A549 (cell line): ENCODE data around the gene TAOK3. TPM values are rescaled to one million over a fixed set of nuclear protein-coding genes. Genes with fewer than 3 reads are reported as not detected.

Source experiments
- ATAC-seq, 2 experiments: fragments of 200-7000 bp in 1 of 2; fragments of >200 bp in 1 of 2; cut with Nextera tagmentation in 1 of 2; cut with Tn5 transposase in 1 of 2; 3 replicates each; pipeline versions ENCODE4 v1.8.0 to v1.9.1; 2018 to 2020; ENCODE audit warnings: mild to moderate bottlenecking in 1 of 2, moderate library complexity in 1 of 2
- CTCF ChIA-PET: fragments of 300-600 bp; sonication (Branson Sonifier 250); formaldehyde crosslinking; extraction: SDS; loops from one replicate; lab custom pipeline; 2021; ENCODE audit warnings: antibody characterized with exemption, inconsistent platforms; lab: Yijun Ruan, JAX
- POLR2A ChIA-PET: fragments of 350-600 bp; formaldehyde crosslinking; extraction: SDS; loops from one replicate; lab custom pipeline; 2021; ENCODE audit warnings: antibody characterized with exemption, inconsistent platforms; lab: Yijun Ruan, JAX
- DNase-seq, 2 experiments: peaks; one replicate each; pipeline versions ENCODE4 v3.0.0 to v3.0.0-alpha.2; 2011 to 2016; ENCODE audit warnings: low read depth in 1 of 2, low spot score in 1 of 2
- FAIRE-seq: peaks from 2 replicates; lab custom pipeline; 2011; peaks lifted over from hg19 to GRCh38; lab: Jason Lieb, UNC
- H3K27ac ChIP-seq, 2 experiments: fragments of >200 bp; sonication (Bioruptor Twin); formaldehyde crosslinking; 3 replicates each; pipeline ENCODE4 v1.5.1; 2016 to 2017
- H3K4me1 ChIP-seq: fragments of >200 bp; sonication (Bioruptor Twin); formaldehyde crosslinking; 3 replicates; pipeline ENCODE4 v1.6.1; 2016
- H3K4me2 ChIP-seq: fragments of >200 bp; sonication (Bioruptor Twin); formaldehyde crosslinking; 3 replicates; pipeline ENCODE4 v1.6.1; 2016
- H3K4me3 ChIP-seq: fragments of >200 bp; sonication (Bioruptor Twin); formaldehyde crosslinking; 3 replicates; pipeline ENCODE4 v1.5.1; 2016
- H3K9me3 ChIP-seq: fragments of >200 bp; sonication (Bioruptor Twin); formaldehyde crosslinking; 3 replicates; pipeline ENCODE4 v1.6.1; 2016
- CBX2 ChIP-seq: fragments of 200-600 bp; sonication (generic); IDR thresholded peaks from 2 replicates; pipeline ENCODE4 v1.6.1; 2016; ENCODE audit warnings: low read depth, mild to moderate bottlenecking, borderline replicate concordance
- CHD4 ChIP-seq: fragments of 200-600 bp; sonication (generic); IDR thresholded peaks from 2 replicates; pipeline ENCODE4 v1.6.1; 2016; ENCODE audit warnings: antibody characterized with exemption, mild to moderate bottlenecking, borderline replicate concordance
- EP300 ChIP-seq, 2 experiments: fragments of >200 bp; sonication (Bioruptor Twin); formaldehyde crosslinking; IDR thresholded peaks; 2 replicates in 1 of 2; 3 replicates in 1 of 2; pipeline ENCODE4 v1.6.1; 2016 to 2017
- FOSL2 ChIP-seq, 2 experiments: fragments of 450-650 bp in 1 of 2; fragments of >200 bp in 1 of 2; sonication (Bioruptor Twin) in 1 of 2; formaldehyde crosslinking; IDR thresholded peaks; 2 replicates each; pipeline versions ENCODE4 v1.5.0 to v1.6.1; 2016 to 2020; ENCODE audit warnings: mild to moderate bottlenecking in 1 of 2, moderate library complexity in 1 of 2
- HDAC2 ChIP-seq: fragments of 200-600 bp; sonication (generic); IDR thresholded peaks from 2 replicates; pipeline ENCODE4 v1.6.1; 2016
- HES2 ChIP-seq: fragments of >200 bp; sonication (Bioruptor Twin); formaldehyde crosslinking; IDR thresholded peaks from 2 replicates; pipeline ENCODE4 v1.6.1; 2016
- HEYL ChIP-seq: fragments of 250-450 bp; sonication (Bioruptor Pico); IDR thresholded peaks from 2 replicates; pipeline ENCODE4 v1.8.0; 2021; ENCODE audit warnings: mild to moderate bottlenecking, moderate library complexity
- JUN ChIP-seq, 2 experiments: fragments of >200 bp; sonication (Bioruptor Twin); formaldehyde crosslinking; IDR thresholded peaks; 2 replicates in 1 of 2; 3 replicates in 1 of 2; pipeline ENCODE4 v1.6.1; 2016 to 2017
- KDM1A ChIP-seq: fragments of 200-600 bp; sonication (generic); IDR thresholded peaks from 2 replicates; pipeline ENCODE4 v1.6.1; 2016; ENCODE audit warnings: low read depth, mild to moderate bottlenecking
- MAFK ChIP-seq: fragments of 450-650 bp; IDR thresholded peaks from 2 replicates; pipeline ENCODE4 v1.6.1; 2014; ENCODE audit not compliant: partially characterized antibody
- MAZ ChIP-seq: fragments of 150-350 bp; IDR thresholded peaks from 2 replicates; pipeline ENCODE4 v1.6.1; 2014; ENCODE audit warnings: antibody characterized with exemption, low read depth, low read length, borderline replicate concordance
- NPAS2 ChIP-seq: fragments of 250-450 bp; sonication (Bioruptor Pico); IDR thresholded peaks from 2 replicates; pipeline ENCODE4 v1.8.0; 2022; ENCODE audit warnings: mild to moderate bottlenecking, moderate library complexity, borderline replicate concordance
- NR3C1 ChIP-seq: fragments of >200 bp; sonication (Bioruptor Twin); formaldehyde crosslinking; IDR thresholded peaks from 3 replicates; pipeline ENCODE4 v1.6.1; 2017
- POLR2A ChIP-seq: IDR thresholded peaks from 2 replicates; pipeline ENCODE4 v1.6.1; 2012; ENCODE audit warnings: mild to moderate bottlenecking, low read length
- POLR2AphosphoS2 ChIP-seq: conservative IDR thresholded peaks from 2 replicates; pipeline ENCODE4 v1.6.1; 2012; ENCODE audit warnings: low read length, improper control_type of control experiment, inconsistent platforms
- RAD21 ChIP-seq, 2 experiments: fragments of >200 bp in 1 of 2; sonication (Bioruptor Twin) in 1 of 2; formaldehyde crosslinking in 1 of 2; IDR thresholded peaks in 1 of 2; conservative IDR thresholded peaks in 1 of 2; 2 replicates in 1 of 2; 3 replicates in 1 of 2; pipeline ENCODE4 v1.6.1; 2012 to 2018; ENCODE audit warnings: inconsistent platforms in 1 of 2
- RARB ChIP-seq: fragments of 250-450 bp; sonication (Bioruptor Pico); IDR thresholded peaks from 2 replicates; pipeline ENCODE4 v1.8.0; 2021; ENCODE audit warnings: mild to moderate bottlenecking, moderate library complexity
- RCOR1 ChIP-seq: fragments of 150-350 bp; IDR thresholded peaks from 2 replicates; pipeline ENCODE4 v1.6.1; 2014; ENCODE audit warnings: antibody characterized with exemption, low read length, low read depth
- RNF2 ChIP-seq: fragments of 200-600 bp; sonication (generic); IDR thresholded peaks from 2 replicates; pipeline ENCODE4 v1.6.1; 2016; ENCODE audit warnings: low read depth, mild to moderate bottlenecking, antibody characterized with exemption, moderate library complexity, borderline replicate concordance
- SMC3 ChIP-seq: fragments of >200 bp; sonication (Bioruptor Twin); formaldehyde crosslinking; IDR thresholded peaks from 3 replicates; pipeline ENCODE4 v1.6.1; 2018; ENCODE audit warnings: inconsistent platforms
- TFCP2L1 ChIP-seq: fragments of 250-450 bp; sonication (Bioruptor Pico); IDR thresholded peaks from 2 replicates; pipeline ENCODE4 v1.5.0; 2021; ENCODE audit warnings: mild to moderate bottlenecking
- TP53 ChIP-seq: fragments of 250-450 bp; sonication (Bioruptor Pico); IDR thresholded peaks from 2 replicates; pipeline ENCODE4 v1.5.0; 2021; ENCODE audit warnings: mild to moderate bottlenecking, moderate library complexity
- USF2 ChIP-seq: fragments of 450-650 bp; IDR thresholded peaks from 2 replicates; pipeline ENCODE4 v1.6.1; 2014; ENCODE audit warnings: antibody characterized with exemption
- ZC3H11A ChIP-seq: fragments of 450-650 bp; IDR thresholded peaks from 2 replicates; pipeline ENCODE4 v1.6.1; 2014; ENCODE audit warnings: antibody characterized with exemption, mild to moderate bottlenecking
- ZNF302 ChIP-seq: fragments of 250-450 bp; sonication (Bioruptor Pico); IDR thresholded peaks from 2 replicates; pipeline ENCODE4 v1.9.0; 2021; ENCODE audit warnings: inconsistent platforms, mild to moderate bottlenecking, moderate library complexity
- ZSCAN20 ChIP-seq: fragments of 250-450 bp; sonication (Bioruptor Pico); IDR thresholded peaks from 2 replicates; pipeline ENCODE4 v1.8.0; 2022; ENCODE audit warnings: mild to moderate bottlenecking, moderate library complexity
- WGBS: methylation state at CpG from one replicate; pipeline ENCODE4 v1.1.6; 2017; ENCODE audit errors: missing lambda C conversion rate; 5-methylcytosine and 5-hydroxymethylcytosine counted together
- polyA plus RNA-seq, 4 experiments: library from polyadenylated mRNA; depleted of rRNA in 3 of 4; stranded (reverse); fragments of >200 nt; fragmentation: RNase III in 1 of 4; extraction: RNeasy Plus Mini Kit Qiagen cat#74134 plus additional on column Dnase treatment in 1 of 4; gene quantifications; 2 replicates in 3 of 4; 3 replicates in 1 of 4; pipeline ENCODE4 v1.2.3, GENCODE V29; 2011 to 2017
- TF ChIP-seq, protein P1 (sequence below): fragments of 250-450 bp; sonication (Bioruptor Pico); IDR thresholded peaks from 2 replicates; pipeline ENCODE4 v1.5.0; 2020; ENCODE audit warnings: low read depth, mild to moderate bottlenecking, moderate library complexity
- TF ChIP-seq, protein P2 (sequence below): fragments of 200-600 bp; sonication (generic); IDR thresholded peaks from 2 replicates; pipeline ENCODE4 v1.6.1; 2016; ENCODE audit warnings: antibody characterized with exemption, mild to moderate bottlenecking, moderate library complexity
- TF ChIP-seq, protein P3 (sequence below): IDR thresholded peaks from 2 replicates; pipeline ENCODE4 v1.6.1; 2012

TAOK3 gene
- polyA plus RNA-seq, 2 of the 4 experiments (the other 2 are of a cell fraction) = 13.1 to 27.6 TPM

DNA sequence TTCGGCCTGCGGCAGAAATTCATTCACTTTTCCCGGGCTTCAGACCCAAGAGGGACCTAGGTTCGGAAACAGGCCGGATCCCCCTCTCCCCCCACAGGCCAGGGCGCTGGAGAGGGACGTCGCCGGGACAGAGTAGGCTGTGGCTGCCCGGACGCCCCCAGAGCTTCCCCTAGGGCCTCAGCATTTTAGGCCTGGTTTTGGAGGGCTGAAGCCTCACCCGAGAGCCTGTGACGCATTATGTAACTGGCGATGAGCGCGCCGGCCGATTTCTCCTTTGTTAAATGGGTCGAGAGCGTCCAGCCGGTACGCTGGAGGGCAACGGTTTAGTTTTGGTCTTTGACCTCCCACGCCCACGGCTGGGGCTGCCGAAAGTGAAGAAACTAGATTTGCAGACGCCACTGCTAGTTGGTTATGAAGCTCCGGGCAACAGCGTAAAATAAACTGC, 236.1 kb downstream of the TAOK3 start:
- WGBS = 11% methylated on average over 9 of the region's 29 CpGs
- no peak for FAIRE-seq
- Histone ChIP-seq H3K4me3 (peak overlapping the region; percentile 95), H3K27ac (peak overlapping the region; percentile 90 to 96), H3K9me3 (no peaks in the 10 kb centered on the region), H3K4me1 (peaks cover 19% of the 10 kb centered on the region), H3K4me2 (peak overlapping the region; percentile 94)
- TF ChIP-seq RCOR1 = no peak
- no peak for TF ChIP-seq USF2
- no peak for TF ChIP-seq MAZ
- no peak for TF ChIP-seq RARB (CRISPR knock-in tag)
- 0 out of 2 replicates have a peak, but pooled peaks have one; percentile 17 for TF ChIP-seq POLR2A
- DNase-seq = peak; percentile 25 to 30
- POLR2A ChIA-PET = interaction anchor here (1.0 to 1.9 kb wide), 7 partner anchors 11 to 239 kb away, joined by 3 to 16 read pairs (median 9); partner anchors contain the start of genes SUDS3, TAOK3, VSIG10 and WSB2
- peak; percentile 49 to 51 for ATAC-seq
- CTCF ChIA-PET = interaction anchor here (0.5 to 3.4 kb wide), 7 partner anchors 9 to 262 kb away, joined by 3 to 12 read pairs (median 3); partner anchors contain the start of gene SUDS3

GRCh38 chr12:118135788-118136558, 236.7 kb downstream of the TAOK3 start, which contains the start of gene PEBP1:
Gene PEBP1, plus strand, starts transcription at chr12:118136124. Its CDS starts 86 bp downstream, at chr12:118136210.
- POLR2A ChIA-PET = interaction anchor here (0.6 to 1.9 kb wide), 9 partner anchors 10 to 240 kb away, joined by 3 to 16 read pairs (median 5); partner anchors contain the start of genes SUDS3, TAOK3, VSIG10 and WSB2
- H3K4me2 ChIP-seq = peak within 1 kb of the TSS; percentile 94
- H3K4me3 ChIP-seq = peak within 1 kb of the TSS; percentile 95
- DNase-seq (peak; percentile 96), FAIRE-seq (peak; percentile 70), ATAC-seq (peak; percentile 99)
- H3K27ac ChIP-seq = peak within 1 kb of the TSS; percentile 90 to 96
- CTCF ChIA-PET = interaction anchor here (0.5 to 3.4 kb wide), 10 partner anchors 9 to 504 kb away, joined by 3 to 12 read pairs (median 3); partner anchors contain the start of gene SUDS3
- 2% methylated on average over 40 of the region's 70 CpGs for WGBS
- H3K9me3 ChIP-seq = no peaks in the 10 kb centered on the region
- H3K4me1 ChIP-seq = peaks cover 25% of the 10 kb centered on the region
- TF ChIP-seq, protein P1, sequence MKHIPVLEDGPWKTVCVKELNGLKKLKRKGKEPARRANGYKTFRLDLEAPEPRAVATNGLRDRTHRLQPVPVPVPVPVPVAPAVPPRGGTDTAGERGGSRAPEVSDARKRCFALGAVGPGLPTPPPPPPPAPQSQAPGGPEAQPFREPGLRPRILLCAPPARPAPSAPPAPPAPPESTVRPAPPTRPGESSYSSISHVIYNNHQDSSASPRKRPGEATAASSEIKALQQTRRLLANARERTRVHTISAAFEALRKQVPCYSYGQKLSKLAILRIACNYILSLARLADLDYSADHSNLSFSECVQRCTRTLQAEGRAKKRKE (CRISPR knock-in tag) = no peak
- TF ChIP-seq, protein P2, sequence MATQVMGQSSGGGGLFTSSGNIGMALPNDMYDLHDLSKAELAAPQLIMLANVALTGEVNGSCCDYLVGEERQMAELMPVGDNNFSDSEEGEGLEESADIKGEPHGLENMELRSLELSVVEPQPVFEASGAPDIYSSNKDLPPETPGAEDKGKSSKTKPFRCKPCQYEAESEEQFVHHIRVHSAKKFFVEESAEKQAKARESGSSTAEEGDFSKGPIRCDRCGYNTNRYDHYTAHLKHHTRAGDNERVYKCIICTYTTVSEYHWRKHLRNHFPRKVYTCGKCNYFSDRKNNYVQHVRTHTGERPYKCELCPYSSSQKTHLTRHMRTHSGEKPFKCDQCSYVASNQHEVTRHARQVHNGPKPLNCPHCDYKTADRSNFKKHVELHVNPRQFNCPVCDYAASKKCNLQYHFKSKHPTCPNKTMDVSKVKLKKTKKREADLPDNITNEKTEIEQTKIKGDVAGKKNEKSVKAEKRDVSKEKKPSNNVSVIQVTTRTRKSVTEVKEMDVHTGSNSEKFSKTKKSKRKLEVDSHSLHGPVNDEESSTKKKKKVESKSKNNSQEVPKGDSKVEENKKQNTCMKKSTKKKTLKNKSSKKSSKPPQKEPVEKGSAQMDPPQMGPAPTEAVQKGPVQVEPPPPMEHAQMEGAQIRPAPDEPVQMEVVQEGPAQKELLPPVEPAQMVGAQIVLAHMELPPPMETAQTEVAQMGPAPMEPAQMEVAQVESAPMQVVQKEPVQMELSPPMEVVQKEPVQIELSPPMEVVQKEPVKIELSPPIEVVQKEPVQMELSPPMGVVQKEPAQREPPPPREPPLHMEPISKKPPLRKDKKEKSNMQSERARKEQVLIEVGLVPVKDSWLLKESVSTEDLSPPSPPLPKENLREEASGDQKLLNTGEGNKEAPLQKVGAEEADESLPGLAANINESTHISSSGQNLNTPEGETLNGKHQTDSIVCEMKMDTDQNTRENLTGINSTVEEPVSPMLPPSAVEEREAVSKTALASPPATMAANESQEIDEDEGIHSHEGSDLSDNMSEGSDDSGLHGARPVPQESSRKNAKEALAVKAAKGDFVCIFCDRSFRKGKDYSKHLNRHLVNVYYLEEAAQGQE = peak; percentile 81
- TF ChIP-seq USF2 (peak; percentile 52; the same call in 1 of the 2 replicates), NR3C1 (no peak), CHD4 (no peak), HES2 (no peak), RNF2 (no peak), MAFK (no peak), FOSL2 (IDR thresholded peaks at IDR 0.05) (no peak), FOSL2 (CRISPR knock-in tag; IDR thresholded peaks at IDR 0.05) (no peak), ZC3H11A (no peak), CBX2 (no peak), TP53 (CRISPR knock-in tag) (no peak), EP300 (IDR thresholded peaks at IDR 0.05) (no peak), TFCP2L1 (CRISPR knock-in tag) (no peak), SMC3 (no peak), ZSCAN20 (CRISPR knock-in tag) (no peak), KDM1A (no peak), NPAS2 (no peak), ZNF302 (CRISPR knock-in tag) (no peak), HEYL (CRISPR knock-in tag) (no peak), HDAC2 (no peak), POLR2AphosphoS2 (no peak), JUN (IDR thresholded peaks at IDR 0.05) (peak; percentile 79; a peak in 4 of 5 replicates), RCOR1 (no peak), RAD21 (conservative IDR thresholded peaks at IDR 0.05 in 1 of 2, IDR thresholded peaks at IDR 0.05 in 1 of 2) (no peak)
- TF ChIP-seq, protein P3, sequence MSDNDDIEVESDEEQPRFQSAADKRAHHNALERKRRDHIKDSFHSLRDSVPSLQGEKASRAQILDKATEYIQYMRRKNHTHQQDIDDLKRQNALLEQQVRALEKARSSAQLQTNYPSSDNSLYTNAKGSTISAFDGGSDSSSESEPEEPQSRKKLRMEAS = peak; percentile 99
